T-cell (primary cell): ENCODE measurements around the gene FAM171A2. TPM values are rescaled to one million over a fixed set of nuclear protein-coding genes. Genes with fewer than 3 reads are reported as not detected.
A peak's percentile ranks its signal among the peaks of the same experiment; 100 is the strongest.

Experiments used
- ATAC-seq, 4 experiments: fragments of 200-7000 bp in 3 of 4; fragments of 150-1000 bp in 1 of 4; cut with Tn5 transposase; replicated peaks in 1 of 4; 1 replicate in 3 of 4; 2 replicates in 1 of 4; pipeline ENCODE4 v1.10.0; 2021; ENCODE audit warnings: moderate library complexity in 3 of 4, mild to moderate bottlenecking in 2 of 4, moderate number of reproducible peaks in 1 of 4
- CTCF ChIA-PET, 2 donors: fragments of 300-600 bp; sonication (Branson Sonifier 250); formaldehyde crosslinking; loops; one replicate each; lab custom pipeline; 2022; ENCODE audit warnings: antibody characterized with exemption in 2 of 2; lab: Charles Lee
- POLR2A ChIA-PET, 2 donors: fragments of 300-600 bp; sonication (Branson Sonifier 250); formaldehyde crosslinking; loops; one replicate each; lab custom pipeline; 2022; ENCODE audit warnings: antibody characterized with exemption in 2 of 2; lab: Charles Lee
- DNase-seq, 35 experiments: peaks; one replicate each; pipeline versions ENCODE4 v3.0.0 to v3.0.0-alpha.2; 2013 to 2023
- H3K27ac ChIP-seq: one replicate; pipeline ENCODE4 v1.5.1; 2013; ENCODE audit warnings: low read length
- H3K27me3 ChIP-seq, 2 experiments: replicated peaks in 1 of 2; 1 replicate in 1 of 2; 2 replicates in 1 of 2; pipeline versions ENCODE4 v1.6.1 to v1.7.0; 2013; ENCODE audit warnings: low read length in 1 of 2, mixed read lengths in 1 of 2; ENCODE audit not compliant: control insufficient read depth in 2 of 2, insufficient read depth in 2 of 2; ENCODE audit errors: extremely low read depth in 1 of 2
- H3K36me3 ChIP-seq, 2 donors: 1 replicate in 1 of 2; 2 replicates in 1 of 2; pipeline versions ENCODE4 v1.6.1 to v1.7.0; 2013; ENCODE audit warnings: low read length in 1 of 2; ENCODE audit not compliant: control insufficient read depth in 2 of 2, insufficient read depth in 1 of 2; ENCODE audit errors: extremely low read depth in 1 of 2
- H3K4me1 ChIP-seq, 2 experiments: 1 replicate in 1 of 2; 2 replicates in 1 of 2; pipeline versions ENCODE4 v1.6.1 to v1.7.0; 2013; ENCODE audit warnings: low read length in 2 of 2, mixed read lengths in 1 of 2; ENCODE audit not compliant: insufficient read depth in 2 of 2, control insufficient read depth in 1 of 2; ENCODE audit errors: extremely low read depth in 1 of 2
- H3K4me3 ChIP-seq, 2 donors: 1 replicate in 1 of 2; 2 replicates in 1 of 2; pipeline versions ENCODE4 v1.5.1 to v1.7.0; 2013; ENCODE audit warnings: mild to moderate bottlenecking in 2 of 2, low read length in 1 of 2, moderate library complexity in 1 of 2; ENCODE audit not compliant: control insufficient read depth in 1 of 2; ENCODE audit errors: extremely low read depth in 1 of 2
- H3K9me3 ChIP-seq: 2 replicates; pipeline ENCODE4 v1.7.0; 2013
- H3K27ac Mint-ChIP-seq, 2 donors: one replicate each; pipeline ENCODE4 v1.8.0; 2020 to 2021; ENCODE audit warnings: mild to moderate bottlenecking in 2 of 2, mixed read lengths in 2 of 2
- H3K27me3 Mint-ChIP-seq, 2 donors: one replicate each; pipeline ENCODE4 v1.8.0; 2021 to 2022; ENCODE audit warnings: mixed read lengths in 2 of 2
- H3K36me3 Mint-ChIP-seq: one replicate; pipeline ENCODE4 v1.8.0; 2021; ENCODE audit warnings: mixed read lengths
- H3K4me1 Mint-ChIP-seq, 3 donors: one replicate each; pipeline ENCODE4 v1.8.0; 2020 to 2022; ENCODE audit warnings: mixed read lengths in 3 of 3, mild to moderate bottlenecking in 1 of 3
- H3K4me3 Mint-ChIP-seq, 3 donors: one replicate each; pipeline ENCODE4 v1.8.0; 2020 to 2022; ENCODE audit warnings: mild to moderate bottlenecking in 3 of 3, mixed read lengths in 3 of 3, moderate library complexity in 3 of 3
- H3K9me3 Mint-ChIP-seq, 3 donors: one replicate each; pipeline ENCODE4 v1.8.0; 2020 to 2022; ENCODE audit warnings: mixed read lengths in 3 of 3
- WGBS: methylation state at CpG from one replicate; pipeline ENCODE4 v1.1.5; 2013; ENCODE audit warnings: missing lambda C conversion rate; ENCODE audit not compliant: insufficient coverage; 5-methylcytosine and 5-hydroxymethylcytosine counted together
- total RNA-seq, 35 experiments: library from RNA in 6 of 35; stranded (reverse) in 6 of 35; fragments of 120-200 nt in 1 of 35; gene quantifications; one replicate each; pipeline versions ENCODE4 v1.2.1 to v1.2.4 and lab custom pipeline; 2013 to 2026

FAM171A2 gene
- total RNA-seq, 5 donors from 2014 or later (not counting 1 experiment from before 2014, with no cell fraction given) = 0.18 to 1.5 (median 0.89) TPM

GRCh38 chr17:44390250-44390870 is 26.7 kb upstream of the FAM171A2 start:
- H3K4me3 ChIP-seq = no peak overlapping the region
- DNase-seq = no peak
- H3K36me3 ChIP-seq = no peaks in the 10 kb centered on the region
- WGBS = 100% methylated on average over 3 of the region's 10 CpGs
- no peaks in the 10 kb centered on the region for H3K36me3 Mint-ChIP-seq
- H3K4me3 Mint-ChIP-seq = no peak overlapping the region
- H3K9me3 ChIP-seq = no peaks in the 10 kb centered on the region
- no peaks in the 10 kb centered on the region for H3K9me3 Mint-ChIP-seq
- H3K27me3 ChIP-seq = peaks cover 5 to 10% of the 10 kb centered on the region in 2 experiments
- peaks cover 5 to 6% of the 10 kb centered on the region in 2 donors for H3K27me3 Mint-ChIP-seq
- peaks cover 9 to 20% (median 15%) of the 10 kb centered on the region in 3 donors for H3K4me1 Mint-ChIP-seq
- H3K27ac ChIP-seq = no peak overlapping the region
- no peak for ATAC-seq
- H3K4me1 ChIP-seq = peaks cover 0 to 10% of the 10 kb centered on the region in 2 experiments
- H3K27ac Mint-ChIP-seq = no peak overlapping the region
- ChIA-PET CTCF (no interaction called here), POLR2A (no interaction called here)

DNA sequence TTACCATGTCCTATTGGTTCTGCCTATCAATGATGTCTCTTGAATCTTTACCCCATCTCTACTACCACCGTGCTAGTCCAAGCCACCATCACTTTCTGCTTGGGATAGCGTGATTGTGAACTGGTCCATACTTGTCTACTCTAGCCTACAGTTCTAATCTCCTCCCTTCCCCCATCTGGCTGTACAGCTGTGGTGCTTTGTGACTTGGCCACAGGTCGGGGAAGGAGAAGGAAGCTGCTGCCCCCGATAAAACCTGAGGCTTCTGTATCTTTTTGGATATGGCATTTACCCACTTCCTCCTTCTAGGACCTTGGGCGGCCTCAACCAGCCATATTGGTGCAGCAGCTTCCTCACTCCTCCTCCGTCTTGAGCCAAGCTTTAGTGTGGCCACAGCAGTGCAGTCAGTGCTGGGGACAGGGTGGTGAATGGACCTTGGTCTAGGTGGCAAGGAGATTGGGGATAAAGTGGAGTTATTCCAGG is 26.1 kb upstream of the FAM171A2 start:
- Histone ChIP-seq H3K27ac (no peak overlapping the region), H3K4me3 (no peak overlapping the region), H3K36me3 (no peaks in the 10 kb centered on the region), H3K4me1 (peaks cover 2 to 15% of the 10 kb centered on the region in 2 experiments), H3K27me3 (peaks cover 5 to 15% of the 10 kb centered on the region in 2 experiments), H3K9me3 (no peaks in the 10 kb centered on the region)
- ChIA-PET CTCF (interaction anchor here in 1 of 2 donors (0.6 kb wide), 2 partner anchors 29 to 147 kb away, joined by 3 read pairs; no protein-coding TSS in a partner anchor), POLR2A (no interaction called here)
- peaks cover 5 to 7% of the 10 kb centered on the region in 2 donors for H3K27me3 Mint-ChIP-seq
- WGBS = no CpG with 5 or more reads among the region's 6 CpGs
- H3K9me3 Mint-ChIP-seq = no peaks in the 10 kb centered on the region
- no peak for ATAC-seq
- no peaks in the 10 kb centered on the region for H3K36me3 Mint-ChIP-seq
- DNase-seq = peak in 5 of 35 experiments; percentile 5 to 36 (median 15)
- H3K27ac Mint-ChIP-seq = no peak overlapping the region
- H3K4me1 Mint-ChIP-seq = peaks cover 13 to 21% (median 17%) of the 10 kb centered on the region in 3 donors
- H3K4me3 Mint-ChIP-seq = no peak overlapping the region

- Histone ChIP-seq H3K36me3 (no peaks in the 10 kb centered on the region), H3K4me1 (peaks cover 2 to 17% of the 10 kb centered on the region in 2 experiments), H3K27me3 (peaks cover 5 to 20% of the 10 kb centered on the region in 2 experiments), H3K9me3 (no peaks in the 10 kb centered on the region), H3K27ac (no peak within 1 kb of the TSS), H3K4me3 (no peak within 1 kb of the TSS)
- no peak within 1 kb of the TSS for H3K4me3 Mint-ChIP-seq
- no peak within 1 kb of the TSS for H3K27ac Mint-ChIP-seq
- no peaks in the 10 kb centered on the region for H3K36me3 Mint-ChIP-seq
- peaks cover 5 to 7% of the 10 kb centered on the region in 2 donors for H3K27me3 Mint-ChIP-seq
- H3K9me3 Mint-ChIP-seq = no peaks in the 10 kb centered on the region
- no peak for ATAC-seq
- H3K4me1 Mint-ChIP-seq = peaks cover 13 to 26% (median 20%) of the 10 kb centered on the region in 3 donors
- no CpG with 5 or more reads among the region's 1 CpG for WGBS
- POLR2A ChIA-PET = no interaction called here
- DNase-seq = no peak
- CTCF ChIA-PET = interaction anchor here in 1 of 2 donors (0.6 kb wide), 2 partner anchors 28 to 147 kb away, joined by 3 read pairs; no protein-coding TSS in a partner anchor
These were observed 25.6 kb upstream of the FAM171A2 start, which contains the start of gene ITGA2B for GRCh38 chr17:44389281-44389680. Gene ITGA2B (minus strand): TSS chr17:44389649. CDS start chr17:44389473, 176 bp downstream.

GRCh38 chr17:44387804-44388203 is 24.2 kb upstream of the FAM171A2 start:
- Mint-ChIP-seq H3K36me3 (no peaks in the 10 kb centered on the region), H3K9me3 (no peaks in the 10 kb centered on the region), H3K27me3 (peaks cover 5 to 7% of the 10 kb centered on the region in 2 donors), H3K4me1 (peaks cover 13 to 27% (median 21%) of the 10 kb centered on the region in 3 donors), H3K27ac (no peak overlapping the region), H3K4me3 (no peak overlapping the region)
- no CpG with 5 or more reads among the region's 2 CpGs for WGBS
- no peaks in the 10 kb centered on the region for H3K9me3 ChIP-seq
- H3K4me1 ChIP-seq = peaks cover 2 to 17% of the 10 kb centered on the region in 2 experiments
- DNase-seq (no peak), ATAC-seq (no peak)
- H3K27me3 ChIP-seq = peaks cover 7 to 35% of the 10 kb centered on the region in 2 experiments
- H3K27ac ChIP-seq = no peak overlapping the region
- no peak overlapping the region for H3K4me3 ChIP-seq
- CTCF ChIA-PET = no interaction called here
- H3K36me3 ChIP-seq = no peaks in the 10 kb centered on the region
- POLR2A ChIA-PET = no interaction called here

- Histone ChIP-seq H3K9me3 (no peaks in the 10 kb centered on the region), H3K36me3 (no peaks in the 10 kb centered on the region), H3K27ac (no peak overlapping the region), H3K4me1 (peaks cover 2 to 17% of the 10 kb centered on the region in 2 experiments), H3K4me3 (no peak overlapping the region), H3K27me3 (peaks cover 7 to 38% of the 10 kb centered on the region in 2 experiments)
- WGBS = 47% methylated on average over 4 of the region's 10 CpGs
- no peak overlapping the region for H3K27ac Mint-ChIP-seq
- H3K27me3 Mint-ChIP-seq = peaks cover 5 to 7% of the 10 kb centered on the region in 2 donors
- H3K9me3 Mint-ChIP-seq = no peaks in the 10 kb centered on the region
- no peaks in the 10 kb centered on the region for H3K36me3 Mint-ChIP-seq
- ChIA-PET POLR2A (no interaction called here), CTCF (interaction anchor here in 1 of 2 donors (1.7 kb wide), 1 partner anchor 23 kb away, joined by 6 read pairs; the partner anchor contains the start of gene FAM171A2)
- no peak for ATAC-seq
- H3K4me1 Mint-ChIP-seq = peaks cover 13 to 27% (median 21%) of the 10 kb centered on the region in 3 donors
- H3K4me3 Mint-ChIP-seq = peak overlapping the region; percentile 68 to 77 (median 71)
- no peak for DNase-seq
These were observed 22.5 kb upstream of the FAM171A2 start for GRCh38 chr17:44386182-44386525.

DNA sequence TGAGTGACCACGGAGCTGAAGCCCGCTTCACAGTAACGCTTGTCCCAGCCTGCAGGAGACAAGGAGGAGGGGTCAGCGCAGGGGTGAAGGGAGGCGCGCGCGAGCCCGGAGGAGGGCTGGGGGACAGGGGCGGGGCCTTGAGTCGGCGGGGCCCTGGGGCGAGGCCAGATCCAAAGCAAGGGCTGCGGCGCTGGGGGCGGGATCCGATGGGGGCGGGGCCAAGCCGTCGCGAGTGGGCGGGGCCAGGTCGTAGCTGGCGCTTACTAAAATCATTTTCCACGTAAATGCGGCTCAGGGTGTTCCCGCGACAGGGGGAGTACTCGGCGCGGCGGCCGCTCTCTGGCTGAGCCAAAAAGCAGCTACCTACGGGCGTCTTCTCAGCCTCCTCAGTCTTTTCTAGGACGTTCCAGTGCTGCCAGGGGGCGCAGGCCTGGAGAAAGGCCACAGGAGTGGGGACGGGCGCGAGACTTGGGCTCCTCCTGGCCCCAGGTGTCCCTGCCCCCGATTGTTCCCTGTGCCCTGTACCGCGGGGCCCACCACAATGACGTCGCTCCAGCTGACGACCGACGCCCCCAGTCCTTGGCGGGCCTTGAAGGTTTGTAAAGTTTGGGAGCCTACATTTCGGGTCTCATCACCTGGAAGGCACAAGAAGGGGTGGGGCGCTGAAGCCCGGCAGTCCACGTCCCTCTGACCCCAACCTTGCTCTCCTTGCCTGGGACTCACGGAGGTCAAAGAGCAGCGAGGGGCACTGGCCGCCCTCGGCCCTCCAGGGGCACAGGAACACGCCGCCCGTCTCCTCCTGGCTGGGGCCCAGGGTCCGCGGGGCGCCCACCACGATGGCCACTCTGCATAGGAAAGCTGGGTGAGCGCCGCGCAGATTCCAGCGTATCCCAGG is 21.9 kb upstream of the FAM171A2 start:
- 12% methylated on average over 68 of the region's 68 CpGs for WGBS
- peaks cover 13 to 27% (median 21%) of the 10 kb centered on the region in 3 donors for H3K4me1 Mint-ChIP-seq
- ATAC-seq = peak; percentile 91 to 95 (median 92)
- H3K27ac Mint-ChIP-seq = no peak overlapping the region
- H3K36me3 ChIP-seq = no peaks in the 10 kb centered on the region
- peak overlapping the region; percentile 53 to 57 for H3K4me3 ChIP-seq
- no peaks in the 10 kb centered on the region for H3K9me3 ChIP-seq
- DNase-seq = peak; percentile 54 to 90 (median 76)
- peaks cover 5 to 7% of the 10 kb centered on the region in 2 donors for H3K27me3 Mint-ChIP-seq
- no peaks in the 10 kb centered on the region for H3K36me3 Mint-ChIP-seq
- H3K4me3 Mint-ChIP-seq = peak overlapping the region; percentile 68 to 77 (median 71)
- ChIA-PET CTCF (interaction anchor here in 1 of 2 donors (0.7 to 1.7 kb wide), 3 partner anchors 22 to 262 kb away, joined by 3 to 9 read pairs (median 6); partner anchors contain the start of genes FAM171A2 and HDAC5), POLR2A (no interaction called here)
- no peaks in the 10 kb centered on the region for H3K9me3 Mint-ChIP-seq
- no peak overlapping the region for H3K27ac ChIP-seq
- peaks cover 7 to 41% of the 10 kb centered on the region in 2 experiments for H3K27me3 ChIP-seq
- H3K4me1 ChIP-seq = peaks cover 2 to 17% of the 10 kb centered on the region in 2 experiments
